OCI-LY3 (cell line): Measurements from ENCODE around the gene DNASE1L2.

ENCODE experiments used
- H2AFZ ChIP-seq: fragments of 200-600, 300-600 bp; shearing (Covaris generic); 2 replicates; pipeline ENCODE4 v1.6.0; 2014; ENCODE audit warnings: antibody characterized with exemption, low read depth, low read length
- H3K27ac ChIP-seq: fragments of 200-600, 300-600 bp; sonication (generic); 2 replicates; pipeline ENCODE4 v1.5.1; 2014; ENCODE audit warnings: mild to moderate bottlenecking, low read length, moderate library complexity, mixed read lengths
- H3K27me3 ChIP-seq: fragments of 200-600, 300-600 bp; sonication (generic); 2 replicates; pipeline ENCODE4 v1.6.1; 2014; ENCODE audit warnings: low read depth, low read length, mixed read lengths
- H3K36me3 ChIP-seq: fragments of 200-600, 300-600 bp; sonication (generic); replicated peaks from 2 replicates; pipeline ENCODE3; 2014; ENCODE audit warnings: low read depth, low read length, mixed read lengths
- H3K4me1 ChIP-seq: fragments of 300-600, 200-600 bp; sonication (generic); 2 replicates; pipeline ENCODE4 v1.6.1; 2014; ENCODE audit warnings: low read length, mixed read lengths
- H3K4me2 ChIP-seq: fragments of 200-600, 300-600 bp; sonication (generic); 2 replicates; pipeline ENCODE4 v1.6.1; 2014; ENCODE audit warnings: low read length, mixed read lengths
- H3K4me3 ChIP-seq: fragments of 300-600, 200-600 bp; sonication (generic); 2 replicates; pipeline ENCODE4 v1.5.1; 2014; ENCODE audit warnings: antibody characterized with exemption, mild to moderate bottlenecking, low read length, moderate library complexity
- H3K79me2 ChIP-seq: fragments of 300-600, 200-600 bp; shearing (Covaris generic); 2 replicates; pipeline ENCODE4 v1.6.1; 2014; ENCODE audit warnings: mild to moderate bottlenecking, low read length, mixed read lengths
- H3K9ac ChIP-seq: fragments of 300-600, 200-600 bp; shearing (Covaris generic); 2 replicates; pipeline ENCODE4 v1.6.0; 2014; ENCODE audit warnings: mild to moderate bottlenecking, low read length, moderate library complexity
- H3K9me3 ChIP-seq: fragments of 200-600, 300-600 bp; shearing (Covaris generic); 2 replicates; pipeline ENCODE4 v1.6.1; 2014; ENCODE audit warnings: low read length, mixed read lengths; ENCODE audit not compliant: insufficient read depth
- H4K20me1 ChIP-seq: fragments of 200-600, 300-600 bp; sonication (generic); 2 replicates; pipeline ENCODE4 v1.6.1; 2016; ENCODE audit warnings: low read length, mixed read lengths; ENCODE audit not compliant: insufficient read depth
- EZH2phosphoT487 ChIP-seq: fragments of 200-600 bp; shearing (Covaris generic); IDR thresholded peaks from 2 replicates; pipeline ENCODE4 v1.6.1; 2018; ENCODE audit warnings: antibody characterized with exemption, mixed run types, low read depth
- TF ChIP-seq, protein P1 (sequence below): fragments of 200-600, 300-600 bp; sonication (generic); IDR thresholded peaks from 2 replicates; pipeline ENCODE4 v1.5.1; 2014; ENCODE audit warnings: antibody characterized with exemption, low read length, low read depth

DNASE1L2 gene

DNA sequence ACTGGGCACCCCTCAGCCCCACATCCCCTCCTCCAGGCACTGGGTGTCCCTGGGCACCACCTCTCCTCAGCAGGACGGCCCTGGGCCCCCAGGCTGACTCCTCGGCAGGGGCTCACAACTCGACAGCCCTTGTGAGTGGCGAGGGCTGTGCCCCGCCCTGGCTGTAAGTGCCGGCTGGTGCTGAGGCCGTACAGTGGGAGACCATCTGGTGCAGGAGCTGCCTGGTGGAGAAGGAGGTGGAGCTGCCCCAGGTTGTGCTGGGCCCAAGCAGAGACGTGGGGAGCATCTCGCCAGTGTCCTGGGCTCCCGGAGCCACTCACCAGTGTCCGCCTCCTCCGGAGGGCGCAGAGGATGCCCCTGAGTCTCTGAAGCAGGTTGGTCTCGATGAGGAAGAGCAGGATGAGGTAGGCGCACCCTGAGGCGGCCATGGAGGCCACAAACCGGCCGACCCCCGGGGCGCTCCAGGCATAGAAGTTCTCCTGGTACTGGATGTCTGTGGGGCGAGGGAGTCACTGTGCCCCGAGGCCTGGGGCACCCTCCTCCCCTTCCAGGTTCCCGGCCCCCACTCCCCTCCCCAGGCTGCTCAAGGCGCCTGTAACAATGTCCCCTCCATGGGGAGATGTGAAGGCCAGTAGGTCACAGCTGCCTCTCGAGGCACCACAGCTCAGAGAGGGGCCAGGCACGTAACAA, 46.8 kb downstream of the DNASE1L2 start:
- Histone ChIP-seq H4K20me1 (no peaks in the 10 kb centered on the region), H3K79me2 (no peaks in the 10 kb centered on the region), H3K27me3 (no peaks in the 10 kb centered on the region), H3K4me2 (no peak overlapping the region), H2AFZ (no peak overlapping the region), H3K9ac (no peak overlapping the region), H3K27ac (no peak overlapping the region), H3K4me1 (peaks cover 5% of the 10 kb centered on the region; the same call in 1 of the 2 replicates), H3K36me3 (no peaks in the 10 kb centered on the region), H3K4me3 (no peak overlapping the region), H3K9me3 (no peaks in the 10 kb centered on the region)
- TF ChIP-seq, protein P1, sequence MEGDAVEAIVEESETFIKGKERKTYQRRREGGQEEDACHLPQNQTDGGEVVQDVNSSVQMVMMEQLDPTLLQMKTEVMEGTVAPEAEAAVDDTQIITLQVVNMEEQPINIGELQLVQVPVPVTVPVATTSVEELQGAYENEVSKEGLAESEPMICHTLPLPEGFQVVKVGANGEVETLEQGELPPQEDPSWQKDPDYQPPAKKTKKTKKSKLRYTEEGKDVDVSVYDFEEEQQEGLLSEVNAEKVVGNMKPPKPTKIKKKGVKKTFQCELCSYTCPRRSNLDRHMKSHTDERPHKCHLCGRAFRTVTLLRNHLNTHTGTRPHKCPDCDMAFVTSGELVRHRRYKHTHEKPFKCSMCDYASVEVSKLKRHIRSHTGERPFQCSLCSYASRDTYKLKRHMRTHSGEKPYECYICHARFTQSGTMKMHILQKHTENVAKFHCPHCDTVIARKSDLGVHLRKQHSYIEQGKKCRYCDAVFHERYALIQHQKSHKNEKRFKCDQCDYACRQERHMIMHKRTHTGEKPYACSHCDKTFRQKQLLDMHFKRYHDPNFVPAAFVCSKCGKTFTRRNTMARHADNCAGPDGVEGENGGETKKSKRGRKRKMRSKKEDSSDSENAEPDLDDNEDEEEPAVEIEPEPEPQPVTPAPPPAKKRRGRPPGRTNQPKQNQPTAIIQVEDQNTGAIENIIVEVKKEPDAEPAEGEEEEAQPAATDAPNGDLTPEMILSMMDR = no peak
- TF ChIP-seq EZH2phosphoT487 = no peak

DNA sequence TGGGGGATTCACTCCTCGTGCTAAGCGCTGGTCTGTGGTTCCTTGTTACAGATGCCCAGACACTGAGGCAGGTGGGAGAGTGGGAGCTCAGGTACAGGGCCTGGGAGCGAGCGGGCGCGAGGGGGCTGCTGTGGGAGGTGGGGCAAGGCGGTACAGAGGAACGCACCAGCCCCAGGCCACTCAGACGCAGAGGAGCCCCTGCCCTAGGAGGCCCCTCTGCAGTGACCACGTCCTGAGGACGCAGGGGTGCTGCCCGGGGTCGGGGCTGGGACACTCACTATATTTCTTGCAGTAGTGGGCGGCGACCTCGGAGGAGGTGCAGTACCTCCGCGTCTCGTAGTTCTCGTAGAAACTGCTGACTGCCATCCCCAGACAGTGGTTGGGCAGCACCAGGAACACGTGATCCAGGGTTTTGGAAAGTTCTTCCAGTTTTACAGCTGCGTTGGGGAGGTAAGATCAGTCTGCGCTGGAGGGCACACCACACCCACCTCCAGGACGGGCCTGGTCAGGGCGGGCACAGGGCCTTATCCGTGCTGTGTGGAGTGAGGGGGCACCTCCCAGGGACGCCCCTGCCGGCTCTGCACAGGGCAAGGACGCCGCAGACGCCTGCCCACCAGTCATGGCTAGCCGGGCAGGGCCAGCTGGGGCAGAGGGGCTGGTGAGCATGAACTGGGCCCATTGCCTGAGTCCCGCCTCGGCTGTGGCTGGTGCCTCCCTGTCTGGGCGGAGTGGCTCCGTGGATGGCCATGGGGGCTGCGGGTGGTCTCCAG, 47.9 kb downstream of the DNASE1L2 start:
- Histone ChIP-seq H3K9ac (no peak overlapping the region), H3K27ac (no peak overlapping the region), H2AFZ (no peak overlapping the region), H3K27me3 (no peaks in the 10 kb centered on the region), H4K20me1 (no peaks in the 10 kb centered on the region), H3K4me3 (no peak overlapping the region), H3K9me3 (no peaks in the 10 kb centered on the region), H3K36me3 (no peaks in the 10 kb centered on the region), H3K4me1 (peaks cover 5% of the 10 kb centered on the region; the same call in 1 of the 2 replicates), H3K79me2 (no peaks in the 10 kb centered on the region), H3K4me2 (no peak overlapping the region)
- TF ChIP-seq, protein P1 = no peak
- no peak for TF ChIP-seq EZH2phosphoT487

DNA sequence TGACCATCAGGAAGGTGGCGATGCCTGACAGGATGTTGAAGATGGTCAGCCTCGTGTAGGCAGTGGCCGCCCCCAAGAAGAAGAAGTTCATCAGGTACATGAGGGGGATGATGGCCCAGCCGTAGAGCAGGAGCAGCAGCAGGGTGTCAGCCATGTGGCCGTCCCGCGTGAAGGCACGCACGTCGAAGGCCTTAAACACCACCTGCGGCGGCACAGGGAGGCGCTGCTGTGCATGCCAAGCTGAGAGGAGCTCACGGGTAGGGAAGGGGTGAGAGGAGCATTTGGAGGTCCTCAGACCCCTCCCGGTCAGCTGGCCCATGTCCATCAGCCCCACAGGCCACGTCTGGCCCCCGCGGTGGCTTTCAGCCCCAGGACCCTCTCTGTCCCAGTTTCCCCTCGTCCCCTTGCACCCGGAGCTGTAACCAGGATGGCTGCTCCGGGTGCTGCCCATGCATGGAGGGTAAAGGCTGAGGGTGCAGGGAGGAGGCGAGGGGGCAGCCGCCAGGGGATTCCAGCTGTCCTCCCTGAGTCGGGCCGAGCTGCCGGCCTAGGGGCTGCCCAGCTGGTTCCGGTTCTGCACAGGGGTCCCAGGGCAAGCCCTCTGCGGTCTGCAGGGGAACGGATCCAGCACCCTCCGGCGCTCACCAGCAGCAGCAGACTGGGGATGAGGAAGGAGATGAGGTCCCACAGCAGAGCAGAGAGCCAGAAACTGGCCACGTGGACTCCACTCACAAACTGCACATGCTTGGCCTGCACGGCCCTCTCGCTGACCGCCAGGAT, 48.7 kb downstream of the DNASE1L2 start:
- Histone ChIP-seq H3K4me2 (no peak overlapping the region), H3K9me3 (no peaks in the 10 kb centered on the region), H3K36me3 (no peaks in the 10 kb centered on the region), H2AFZ (no peak overlapping the region), H3K4me1 (peaks cover 5% of the 10 kb centered on the region; the same call in 1 of the 2 replicates), H4K20me1 (no peaks in the 10 kb centered on the region), H3K9ac (no peak overlapping the region), H3K79me2 (no peaks in the 10 kb centered on the region), H3K27me3 (no peaks in the 10 kb centered on the region), H3K27ac (no peak overlapping the region), H3K4me3 (no peak overlapping the region)
- no peak for TF ChIP-seq EZH2phosphoT487
- TF ChIP-seq, protein P1 = no peak
